Left renal pelvis (tissue), 4 donors: ENCODE measurements around the gene HUNK. TPM values are rescaled to one million over a fixed set of nuclear protein-coding genes. Genes with fewer than 3 reads are reported as not detected.
"Not testable (repeated sequence)": the region's sequence is repeated elsewhere in the genome, so short reads cannot be mapped to it uniquely, and the experiment has no call there.

Source experiments
- DNase-seq, 4 donors: peaks; one replicate each; pipeline ENCODE4 v3.0.0-alpha.2; 2013; ENCODE audit warnings: low read depth in 4 of 4, low spot score in 3 of 4
- polyA plus RNA-seq, 4 donors: library from polyadenylated mRNA; unstranded; fragments of 120-200 nt; gene quantifications; one replicate each; pipeline ENCODE4 v1.2.1, GENCODE V29; 2013; ENCODE audit not compliant: insufficient read length in 4 of 4

HUNK gene
- polyA plus RNA-seq, 4 donors = 12.9 to 20.3 (median 15.2) TPM

- DNase-seq = not testable (repeated sequence)
Observed at GRCh38 chr21:32038751-32039150, 165.9 kb downstream of the HUNK start.

GRCh38 chr21:32043458-32043857 is 170.6 kb downstream of the HUNK start:
- DNase-seq = no peak

GRCh38 chr21:32044205-32045180 is 171.7 kb downstream of the HUNK start:
- no peak for DNase-seq

- no peak for DNase-seq
Observed at GRCh38 chr21:32046191-32046590, 173.4 kb downstream of the HUNK start.

GRCh38 chr21:32048353-32048752 is 175.5 kb downstream of the HUNK start:
- DNase-seq = no peak

Other genes with a start within 250 kb of the HUNK start
- 100 to 1,000 TPM; 213 to 288 (median 260) TPM for gene SOD1, start 213.3 kb upstream of the HUNK start, polyA plus RNA-seq
- gene SCAF4, start 140.9 kb upstream of the HUNK start, polyA plus RNA-seq = 10 to 100 TPM; 32.3 to 40.8 (median 38.3) TPM